Gastroesophageal sphincter (tissue), 3 donors: ENCODE data around the gene SFT2D3.

Experiments
- POLR2A ChIP-seq, 2 donors: fragments of 450-650 bp; IDR thresholded peaks; one replicate each; pipeline ENCODE4 v1.6.1; 2017; ENCODE audit warnings: antibody characterized with exemption in 2 of 2, mild to moderate bottlenecking in 2 of 2, moderate library complexity in 1 of 2
- TF ChIP-seq, protein P1 (sequence below), 4 experiments: fragments of 200-600 bp in 2 of 4; fragments of 450-650 bp in 2 of 4; sonication (generic) in 1 of 4; IDR thresholded peaks; one replicate each; pipeline ENCODE4 v1.5.1; 2017 to 2019; ENCODE audit warnings: antibody characterized with exemption in 4 of 4, mild to moderate bottlenecking in 2 of 4, moderate library complexity in 2 of 4

DNA sequence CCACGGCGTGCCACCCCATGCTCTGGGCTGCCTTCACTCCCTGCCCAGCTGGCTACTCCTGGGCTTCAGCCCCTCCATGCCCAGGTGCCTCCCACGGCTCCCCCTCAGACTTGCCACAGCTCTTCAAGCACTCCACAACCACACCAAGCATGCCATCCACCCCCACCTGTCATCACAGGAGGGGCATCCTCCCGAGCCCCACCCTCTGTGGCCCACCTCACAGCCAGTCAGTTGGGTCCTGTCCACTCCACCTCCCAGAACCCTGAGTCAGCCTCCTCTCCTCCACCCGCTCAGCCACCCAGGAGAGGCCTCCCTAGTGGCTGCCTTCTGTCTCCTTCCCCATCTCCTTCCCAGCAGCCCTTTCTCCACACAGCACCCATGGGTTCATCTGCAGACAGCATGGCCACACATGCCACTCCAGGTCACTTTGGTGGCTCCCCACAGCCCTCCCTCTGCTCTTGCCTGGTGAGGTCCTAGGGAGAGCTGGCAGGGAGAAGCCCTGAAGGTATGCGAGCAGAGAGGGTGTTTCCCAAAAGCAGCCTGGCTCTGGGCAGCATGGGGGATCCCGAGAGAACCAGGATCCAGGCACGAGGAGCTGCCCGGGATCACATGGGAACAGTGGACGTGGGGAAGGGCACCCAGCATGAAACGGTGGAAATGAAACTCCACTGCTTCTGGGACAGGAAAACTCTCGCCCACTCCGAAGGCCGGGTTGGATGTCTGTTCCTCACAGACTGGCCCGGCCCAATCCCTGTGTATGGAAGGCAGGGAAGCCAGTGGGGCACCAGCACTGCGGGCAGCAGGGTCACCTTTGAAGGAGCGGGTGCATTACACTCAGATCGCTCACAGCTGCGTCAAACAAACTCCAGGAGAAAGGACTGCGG is 28.7 kb upstream of the SFT2D3 start:
- TF ChIP-seq POLR2A (IDR thresholded peaks at IDR 0.05): peak in 1 of 2 donors; percentile 23
- TF ChIP-seq, protein P1, sequence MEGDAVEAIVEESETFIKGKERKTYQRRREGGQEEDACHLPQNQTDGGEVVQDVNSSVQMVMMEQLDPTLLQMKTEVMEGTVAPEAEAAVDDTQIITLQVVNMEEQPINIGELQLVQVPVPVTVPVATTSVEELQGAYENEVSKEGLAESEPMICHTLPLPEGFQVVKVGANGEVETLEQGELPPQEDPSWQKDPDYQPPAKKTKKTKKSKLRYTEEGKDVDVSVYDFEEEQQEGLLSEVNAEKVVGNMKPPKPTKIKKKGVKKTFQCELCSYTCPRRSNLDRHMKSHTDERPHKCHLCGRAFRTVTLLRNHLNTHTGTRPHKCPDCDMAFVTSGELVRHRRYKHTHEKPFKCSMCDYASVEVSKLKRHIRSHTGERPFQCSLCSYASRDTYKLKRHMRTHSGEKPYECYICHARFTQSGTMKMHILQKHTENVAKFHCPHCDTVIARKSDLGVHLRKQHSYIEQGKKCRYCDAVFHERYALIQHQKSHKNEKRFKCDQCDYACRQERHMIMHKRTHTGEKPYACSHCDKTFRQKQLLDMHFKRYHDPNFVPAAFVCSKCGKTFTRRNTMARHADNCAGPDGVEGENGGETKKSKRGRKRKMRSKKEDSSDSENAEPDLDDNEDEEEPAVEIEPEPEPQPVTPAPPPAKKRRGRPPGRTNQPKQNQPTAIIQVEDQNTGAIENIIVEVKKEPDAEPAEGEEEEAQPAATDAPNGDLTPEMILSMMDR (IDR thresholded peaks at IDR 0.05): no peak
